Hematopoietic multipotent progenitor cell treated with erythropoietin and hydrocortisone succinate and interleukin-3 and kit ligand, for 15 days (in vitro differentiated cells): Measurements from ENCODE around the gene CD19.
"Not testable (repeated sequence)": the region's sequence is repeated elsewhere in the genome, so short reads cannot be mapped to it uniquely, and the experiment has no call there.

Source experiments
- DNase-seq: peaks from one replicate; pipeline ENCODE4 v3.0.0-alpha.2; 2015; ENCODE audit warnings: low spot score

CD19 gene

DNA sequence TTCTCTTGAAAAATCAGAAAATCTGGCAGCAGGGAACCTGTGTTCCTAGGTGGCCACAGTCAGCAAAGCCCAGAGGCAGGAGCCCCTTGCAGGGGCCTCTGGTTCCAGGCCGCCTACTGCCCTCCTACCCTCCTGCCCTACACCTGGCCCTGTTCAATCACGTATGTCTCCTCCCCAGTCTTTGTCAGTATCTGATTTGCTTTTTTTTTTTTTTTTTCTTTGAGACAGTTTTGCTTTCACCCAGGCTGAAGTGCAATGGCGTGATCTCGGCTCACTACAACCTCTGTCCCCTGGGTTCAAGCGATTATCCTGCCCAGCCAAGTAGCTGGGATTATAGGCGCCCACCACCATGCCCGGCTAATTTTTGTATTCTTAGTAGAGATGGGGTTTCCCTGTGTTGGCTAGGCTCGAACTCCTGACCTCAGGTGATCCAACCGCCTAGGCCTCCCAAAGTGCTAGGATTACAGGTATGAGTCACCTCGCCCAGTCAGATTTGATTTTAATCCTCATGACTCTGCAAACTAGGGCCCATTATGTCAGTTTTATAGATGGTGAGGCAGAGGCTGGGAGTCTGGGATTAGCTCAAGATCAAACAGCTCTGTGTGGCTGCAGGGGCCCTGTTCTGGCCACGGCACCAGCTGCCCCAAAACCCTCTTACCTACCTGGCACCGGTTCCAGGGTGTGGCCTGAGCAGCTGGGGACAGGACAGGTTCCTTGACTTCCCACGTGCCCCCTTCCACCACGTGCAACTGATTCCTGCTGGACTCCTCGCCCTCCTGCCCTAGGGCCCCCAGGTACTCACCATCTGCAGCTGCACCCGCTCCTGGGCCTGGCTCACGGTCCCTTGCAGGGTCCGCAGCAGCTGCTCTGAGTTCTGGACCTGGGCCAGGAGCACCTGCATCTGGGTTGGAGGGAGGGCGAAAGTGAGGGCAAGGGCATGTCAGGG is 21.4 kb upstream of the CD19 start:
- DNase-seq, result no peak

- DNase-seq, result no peak
These were observed 19.2 kb upstream of the CD19 start for GRCh38 chr16:28912558-28912957.

DNA sequence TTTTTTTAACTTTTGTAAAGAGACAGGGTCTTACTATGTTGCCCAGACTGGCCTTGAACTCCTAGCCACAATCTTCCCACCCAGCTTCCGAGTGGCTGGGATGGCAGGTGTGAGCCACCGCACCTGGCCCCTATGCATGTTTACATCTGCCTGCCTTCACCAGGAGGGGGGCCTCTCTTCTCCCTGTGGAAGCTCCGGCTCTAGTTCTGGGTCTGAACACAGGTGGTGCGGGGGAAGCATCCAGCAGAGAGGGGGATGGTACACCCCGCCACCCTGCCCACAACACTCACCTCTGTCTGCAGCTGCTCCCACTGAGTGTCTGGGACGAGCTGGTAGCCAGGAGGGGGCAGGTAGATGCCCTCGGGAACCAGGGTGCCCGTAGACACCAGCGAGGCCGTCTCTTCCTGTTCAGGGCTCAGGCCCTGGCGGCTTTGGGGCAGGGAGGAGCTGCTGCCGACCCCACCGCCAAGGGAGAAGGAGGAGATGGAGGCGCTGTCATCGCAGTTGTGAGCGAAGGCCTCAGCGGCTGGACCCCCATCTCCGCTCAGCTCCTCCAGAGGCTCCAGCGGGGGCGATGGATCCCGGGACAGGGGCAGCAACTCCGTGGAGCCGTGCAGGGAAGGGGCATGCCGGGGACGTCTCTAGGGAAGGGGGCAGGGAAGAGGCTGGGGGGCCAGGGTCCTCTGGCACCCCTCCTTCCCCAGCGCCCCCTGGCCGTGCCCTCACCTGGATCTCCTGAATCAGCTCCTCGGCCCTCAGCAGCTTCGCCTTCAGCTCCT is 17.6 kb upstream of the CD19 start:
- DNase-seq, result no peak

- no peak for DNase-seq
These were observed 16.6 kb upstream of the CD19 start for GRCh38 chr16:28915181-28915580.

DNA sequence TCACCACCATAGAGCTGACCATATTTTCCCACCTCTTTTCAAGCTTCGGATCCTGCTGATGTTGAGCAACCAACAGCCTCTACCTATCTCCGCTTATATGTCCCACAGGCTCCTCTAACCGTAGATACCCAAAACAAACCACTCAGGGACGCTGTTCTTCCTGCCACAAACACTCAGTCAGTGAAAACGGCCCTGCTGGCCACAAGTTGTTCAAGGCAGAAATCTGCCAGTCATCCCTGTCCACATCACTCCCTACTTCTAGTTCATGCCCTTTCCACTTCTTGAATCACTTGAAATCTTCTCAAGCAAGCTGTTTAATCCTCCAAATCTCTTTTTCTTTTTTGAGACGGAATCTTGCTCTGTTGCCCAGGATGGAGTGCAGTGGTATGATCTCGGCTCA is 14.7 kb upstream of the CD19 start:
- DNase-seq, result no peak

DNA sequence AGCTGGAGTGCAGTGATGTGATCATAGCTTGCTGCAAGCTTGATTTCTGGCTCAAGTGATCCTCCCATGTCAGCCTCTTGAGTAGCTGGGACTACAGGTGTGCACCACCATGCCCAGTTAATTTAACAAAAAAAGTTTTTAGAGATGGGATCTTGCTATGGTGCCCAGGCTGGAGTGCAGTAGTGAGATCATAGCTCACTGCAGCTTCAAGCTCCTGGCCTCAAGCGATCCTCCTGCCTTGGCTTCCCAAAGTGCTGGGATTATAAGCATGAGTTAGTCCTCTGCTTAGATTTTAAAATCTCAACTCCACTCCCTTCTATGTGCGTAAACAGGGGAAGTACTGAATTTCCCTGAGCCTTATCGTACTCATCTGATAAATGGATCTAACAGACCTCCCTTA is 13.1 kb upstream of the CD19 start:
- no peak for DNase-seq

DNA sequence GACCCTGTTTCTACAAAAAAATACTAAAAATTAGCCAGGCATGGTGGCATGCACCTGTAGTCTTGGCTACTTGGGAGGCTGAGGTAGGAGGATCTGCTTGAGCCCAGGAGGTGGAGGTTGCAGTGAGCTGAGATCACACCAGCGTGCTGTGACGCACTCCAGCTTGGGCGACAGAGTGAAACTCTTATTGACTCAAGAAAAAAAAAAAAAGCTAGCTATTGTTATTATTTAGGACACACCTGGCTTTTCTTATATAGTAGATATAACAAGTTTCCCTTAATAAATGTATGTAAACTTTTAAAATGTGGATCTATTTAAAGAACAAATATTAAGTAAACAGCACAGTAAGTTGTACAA is 8.6 kb upstream of the CD19 start:
- no peak for DNase-seq

GRCh38 chr16:28923652-28924398 is 7.9 kb upstream of the CD19 start:
- DNase-seq, result no peak

GRCh38 chr16:28924399-28924761 is 7.4 kb upstream of the CD19 start:
- DNase-seq, result no peak

- peak; percentile 90 for DNase-seq
These were observed 6.9 kb upstream of the CD19 start, which contains the start of gene RABEP2 for GRCh38 chr16:28924762-28925385. RABEP2 (minus strand) TSS chr16:28925238; CDS start chr16:28925163, 75 bp downstream.

- peak; percentile 47 for DNase-seq
These were observed 6.2 kb upstream of the CD19 start for GRCh38 chr16:28925386-28926228.

GRCh38 chr16:28926284-28926683 is 5.5 kb upstream of the CD19 start:
- DNase-seq, result not testable (repeated sequence)

DNA sequence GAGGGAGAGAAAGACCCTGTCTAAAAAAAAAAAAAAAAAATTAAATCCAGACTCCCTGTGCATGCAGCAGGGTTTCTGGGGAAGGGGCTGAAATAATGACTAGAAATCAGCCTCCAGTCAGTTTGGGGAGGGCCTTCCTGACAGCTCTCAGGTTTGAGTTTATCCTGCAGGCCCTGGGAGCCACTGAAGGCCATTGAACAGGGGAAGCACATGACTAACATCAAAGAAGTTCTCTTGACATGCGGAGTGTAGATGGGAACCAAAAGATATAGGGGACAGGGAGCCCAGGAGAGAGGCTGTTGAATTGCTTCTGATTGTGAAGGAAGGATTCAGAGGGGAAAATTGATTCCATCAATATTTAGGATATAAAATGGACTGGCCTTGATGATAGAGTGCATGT is 4.0 kb upstream of the CD19 start:
- no peak for DNase-seq

DNA sequence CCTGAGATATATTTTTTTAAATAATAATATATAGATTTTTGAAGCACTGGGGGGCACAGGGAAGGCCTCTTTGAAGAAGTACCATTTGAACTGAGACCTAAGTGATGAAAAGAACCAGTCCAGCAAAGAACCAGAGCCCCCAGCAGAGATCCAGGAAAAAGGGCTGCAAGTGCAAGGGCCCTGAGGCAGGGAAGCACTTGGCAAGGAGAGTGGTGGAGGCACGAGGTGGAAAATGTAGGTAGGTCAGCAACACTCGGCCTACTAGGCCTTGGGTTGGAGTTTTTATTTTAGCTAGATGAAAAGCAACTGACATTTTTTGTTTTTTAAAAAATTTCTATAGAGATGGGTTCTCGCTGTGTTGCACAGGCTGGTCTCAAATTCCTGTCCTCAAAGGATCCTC is 1.6 kb upstream of the CD19 start:
- no peak for DNase-seq

GRCh38 chr16:28930652-28931051 is 1.1 kb upstream of the CD19 start:
- DNase-seq, result no peak

- no peak for DNase-seq
These were observed 769 bp downstream of the CD19 start for GRCh38 chr16:28932339-28933141.

GRCh38 chr16:28933171-28933570 is 1.4 kb downstream of the CD19 start:
- no peak for DNase-seq

DNA sequence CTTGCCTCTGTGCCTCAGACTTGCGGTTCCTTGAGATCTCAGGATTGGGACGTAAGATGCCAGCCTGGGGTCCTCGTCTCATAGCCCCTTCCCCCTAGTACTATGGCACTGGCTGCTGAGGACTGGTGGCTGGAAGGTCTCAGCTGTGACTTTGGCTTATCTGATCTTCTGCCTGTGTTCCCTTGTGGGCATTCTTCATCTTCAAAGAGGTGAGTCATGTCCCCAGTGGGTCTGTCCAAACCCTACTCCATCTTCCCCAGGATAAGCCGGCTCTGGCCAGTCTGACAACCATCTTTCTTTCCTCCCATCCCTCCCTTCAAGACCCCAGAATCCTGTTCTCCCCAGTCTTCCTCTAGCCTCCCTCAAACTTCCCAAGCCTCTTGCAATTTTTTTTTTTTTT is 3.6 kb downstream of the CD19 start:
- no peak for DNase-seq

DNA sequence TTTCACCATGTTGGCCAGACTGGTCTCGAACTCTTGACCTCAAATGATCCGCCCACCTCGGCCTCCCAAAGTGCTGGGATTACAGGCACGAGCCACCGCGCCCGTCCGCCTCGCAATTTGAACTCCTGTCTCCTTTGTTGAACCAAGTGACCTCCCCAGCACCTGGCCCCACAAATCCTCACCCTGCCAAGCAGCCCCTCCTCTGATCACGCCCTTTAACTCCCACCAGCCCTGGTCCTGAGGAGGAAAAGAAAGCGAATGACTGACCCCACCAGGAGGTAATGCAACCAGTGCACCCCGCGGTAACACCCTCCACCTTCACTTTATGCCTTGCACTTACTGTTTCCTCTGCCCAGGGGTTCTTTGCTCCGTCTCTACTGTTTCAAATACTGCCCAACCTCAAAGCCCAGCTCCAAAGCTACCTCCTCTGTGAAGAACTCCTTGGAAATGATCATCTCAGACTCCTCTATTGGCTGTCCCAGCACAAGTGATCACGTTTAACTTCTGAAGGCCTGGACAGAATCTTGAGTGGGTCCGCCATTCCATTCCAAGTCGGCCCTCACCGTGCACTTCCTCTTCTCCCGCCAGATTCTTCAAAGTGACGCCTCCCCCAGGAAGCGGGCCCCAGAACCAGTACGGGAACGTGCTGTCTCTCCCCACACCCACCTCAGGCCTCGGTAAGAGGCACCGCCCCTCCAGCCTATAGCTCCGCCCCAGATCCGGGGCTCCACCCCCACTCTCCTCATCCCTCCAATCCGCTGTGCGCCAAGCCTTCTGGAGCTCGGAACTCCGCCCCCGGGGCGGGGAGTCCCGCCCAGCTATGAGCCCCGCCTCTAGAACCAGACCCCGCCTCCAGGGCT is 4.4 kb downstream of the CD19 start:
- DNase-seq, result peak; percentile 84
